Large intestine (tissue), 3 donors: ENCODE data around the gene JAK1. TPM values are rescaled to one million over a fixed set of nuclear protein-coding genes. Genes with fewer than 3 reads are reported as not detected.

Experiments
- DNase-seq, 2 donors: peaks; one replicate each; pipeline versions ENCODE4 v3.0.0 to v3.0.0-alpha.2; 2013
- H3K27ac ChIP-seq: one replicate; pipeline ENCODE4 v1.5.1; 2013; ENCODE audit warnings: low read length
- H3K27me3 ChIP-seq: 2 replicates; pipeline ENCODE4 v1.6.1; 2013; ENCODE audit warnings: low read length; ENCODE audit not compliant: control insufficient read depth, insufficient read depth
- H3K36me3 ChIP-seq: 2 replicates; pipeline ENCODE4 v1.6.1; 2013; ENCODE audit warnings: low read length; ENCODE audit not compliant: control insufficient read depth, insufficient read depth
- H3K4me1 ChIP-seq: one replicate; pipeline ENCODE4 v1.6.1; 2013; ENCODE audit warnings: low read length; ENCODE audit not compliant: control insufficient read depth, insufficient read depth
- H3K4me3 ChIP-seq: one replicate; pipeline ENCODE4 v1.5.1; 2013; ENCODE audit warnings: low read length
- H3K9me3 ChIP-seq: one replicate; pipeline ENCODE4 v1.6.1; 2013; ENCODE audit warnings: mild to moderate bottlenecking, low read depth, low read length, moderate library complexity; ENCODE audit not compliant: control insufficient read depth
- WGBS: methylation state at CpG from one replicate; pipeline ENCODE4 v1.1.5; 2013; ENCODE audit warnings: low lambda C conversion rate; ENCODE audit not compliant: insufficient coverage; 5-methylcytosine and 5-hydroxymethylcytosine counted together
- polyA plus RNA-seq: library from polyadenylated mRNA; unstranded; fragments of 120-200 nt; gene quantifications from one replicate; pipeline ENCODE4 v1.2.1, GENCODE V29; 2013

The JAK1 gene
- polyA plus RNA-seq, 1 donor, result 69.1 TPM

- Histone ChIP-seq H3K27me3 (no peaks in the 10 kb centered on the region), H3K36me3 (peaks cover 3% of the 10 kb centered on the region), H3K27ac (no peak overlapping the region), H3K4me3 (no peak overlapping the region), H3K9me3 (no peaks in the 10 kb centered on the region), H3K4me1 (no peaks in the 10 kb centered on the region)
- DNase-seq, result no peak
- no CpG with 5 or more reads among the region's 6 CpGs for WGBS
Measured at GRCh38 chr1:64801851-64802523, 164.4 kb downstream of the JAK1 start.

DNA sequence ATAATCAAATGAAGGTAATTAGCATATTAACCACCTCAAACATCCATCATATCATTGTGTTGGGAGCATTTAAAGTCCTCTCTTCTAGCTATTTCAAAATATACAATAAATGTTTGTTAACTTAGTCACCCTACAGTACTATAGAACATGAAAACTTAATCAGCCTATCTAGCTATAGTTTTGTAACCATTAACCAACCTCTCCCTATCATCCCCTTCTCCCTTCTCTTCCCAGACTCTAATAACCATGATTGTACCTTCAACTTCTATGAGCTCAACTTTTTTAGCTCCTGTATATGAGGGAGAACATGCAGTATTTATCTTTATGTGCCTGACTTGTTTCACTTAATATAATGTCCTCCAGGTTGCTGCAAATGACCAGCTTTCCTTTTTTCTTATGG, 167.5 kb downstream of the JAK1 start:
- no peaks in the 10 kb centered on the region for H3K27me3 ChIP-seq
- H3K27ac ChIP-seq, result peak overlapping the region; percentile 26
- no peaks in the 10 kb centered on the region for H3K9me3 ChIP-seq
- no peaks in the 10 kb centered on the region for H3K36me3 ChIP-seq
- H3K4me3 ChIP-seq, result no peak overlapping the region
- no peaks in the 10 kb centered on the region for H3K4me1 ChIP-seq
- peak; percentile 60 to 79 for DNase-seq

GRCh38 chr1:64790832-64791487, 175.4 kb downstream of the JAK1 start:
- no peaks in the 10 kb centered on the region for H3K27me3 ChIP-seq

More at GRCh38 chr1:64790832-64791487, 175.4 kb downstream of the JAK1 start:
- Histone ChIP-seq H3K9me3 (peaks cover 4% of the 10 kb centered on the region), H3K4me1 (no peaks in the 10 kb centered on the region), H3K36me3 (peaks cover 23% of the 10 kb centered on the region), H3K4me3 (no peak overlapping the region), H3K27ac (no peak overlapping the region)
- WGBS, result no CpG with 5 or more reads among the region's 2 CpGs
- DNase-seq, result no peak

Other genes with a start within 250 kb of the JAK1 start
- gene RAVER2, start 221.5 kb downstream of the JAK1 start, polyA plus RNA-seq, result 41.7 TPM
- gene AK4, start 181.7 kb upstream of the JAK1 start, polyA plus RNA-seq, result 16.5 TPM